Fibroblast of skin of abdomen (primary cell): ENCODE results near the gene LDHD.

ENCODE experiments used
- DNase-seq: peaks from one replicate; pipeline ENCODE4 v3.0.0-alpha.2; 2013

Gene LDHD

DNA sequence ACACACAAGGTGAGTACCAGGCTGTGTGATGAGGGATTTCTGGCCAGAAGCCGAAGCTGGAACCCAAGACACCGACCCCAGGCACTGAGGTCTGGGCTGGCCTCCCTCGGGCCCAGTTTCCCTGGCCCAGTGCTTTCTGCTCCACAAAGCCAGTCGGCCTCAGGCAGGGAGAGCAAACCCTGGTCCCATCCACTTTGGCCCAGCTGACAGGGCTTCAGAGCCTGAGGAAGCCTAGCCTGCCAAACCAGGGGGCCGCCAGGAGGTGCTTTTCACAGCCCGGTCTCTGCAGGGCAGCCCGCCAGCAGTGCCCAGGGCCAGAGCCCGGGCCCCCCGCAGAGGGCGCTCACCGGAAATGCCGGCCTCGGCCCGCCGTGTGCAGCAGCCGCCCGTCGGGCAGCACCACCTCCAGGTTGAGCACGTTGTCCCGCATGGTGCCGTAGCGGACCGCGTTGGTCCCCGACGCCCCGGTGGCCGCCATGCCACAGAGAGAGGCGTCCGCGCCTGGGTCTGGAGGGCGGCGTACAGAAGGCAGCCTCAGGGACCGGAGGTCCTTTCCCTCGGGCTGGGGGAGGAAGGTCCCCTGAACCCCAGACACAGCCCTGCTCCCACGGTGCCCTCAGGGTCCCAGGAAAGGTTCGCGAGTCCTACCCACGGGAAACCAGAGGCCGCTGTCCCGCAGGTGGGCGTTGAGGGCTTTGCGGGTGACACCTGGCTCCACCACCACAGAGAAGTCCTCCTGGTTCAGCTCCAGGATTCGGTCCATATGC lies 2.2 kb downstream of the LDHD start:
- DNase-seq, result no peak

DNA sequence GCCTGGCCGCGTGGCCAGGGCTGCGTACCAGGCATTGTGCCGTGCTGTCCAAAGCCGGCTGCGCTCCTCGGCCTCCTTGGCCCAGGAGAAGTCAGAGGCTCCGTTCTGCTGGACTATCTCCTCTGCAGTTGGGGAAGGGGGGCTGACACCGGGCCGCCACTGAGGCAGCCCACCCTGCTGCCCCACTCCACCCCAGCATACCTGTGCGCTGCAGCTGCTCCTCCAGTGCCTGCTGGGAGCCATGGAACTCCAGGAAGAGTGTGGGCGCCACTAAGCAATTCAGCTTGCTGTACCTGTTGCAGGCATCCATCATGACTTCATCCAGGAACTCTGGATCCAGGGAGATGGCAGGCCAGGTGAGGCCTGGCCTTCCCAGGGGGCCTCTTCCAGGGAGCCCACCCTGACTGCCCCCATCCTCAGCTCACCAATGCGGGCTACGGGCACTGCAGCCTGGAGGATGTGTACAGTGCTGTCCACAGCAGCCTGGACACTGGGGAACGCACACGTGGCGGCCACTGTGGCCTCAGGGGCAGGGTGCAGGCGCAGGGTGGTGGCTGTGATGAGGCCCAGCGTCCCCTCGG lies 2.9 kb downstream of the LDHD start:
- DNase-seq, result no peak

DNA sequence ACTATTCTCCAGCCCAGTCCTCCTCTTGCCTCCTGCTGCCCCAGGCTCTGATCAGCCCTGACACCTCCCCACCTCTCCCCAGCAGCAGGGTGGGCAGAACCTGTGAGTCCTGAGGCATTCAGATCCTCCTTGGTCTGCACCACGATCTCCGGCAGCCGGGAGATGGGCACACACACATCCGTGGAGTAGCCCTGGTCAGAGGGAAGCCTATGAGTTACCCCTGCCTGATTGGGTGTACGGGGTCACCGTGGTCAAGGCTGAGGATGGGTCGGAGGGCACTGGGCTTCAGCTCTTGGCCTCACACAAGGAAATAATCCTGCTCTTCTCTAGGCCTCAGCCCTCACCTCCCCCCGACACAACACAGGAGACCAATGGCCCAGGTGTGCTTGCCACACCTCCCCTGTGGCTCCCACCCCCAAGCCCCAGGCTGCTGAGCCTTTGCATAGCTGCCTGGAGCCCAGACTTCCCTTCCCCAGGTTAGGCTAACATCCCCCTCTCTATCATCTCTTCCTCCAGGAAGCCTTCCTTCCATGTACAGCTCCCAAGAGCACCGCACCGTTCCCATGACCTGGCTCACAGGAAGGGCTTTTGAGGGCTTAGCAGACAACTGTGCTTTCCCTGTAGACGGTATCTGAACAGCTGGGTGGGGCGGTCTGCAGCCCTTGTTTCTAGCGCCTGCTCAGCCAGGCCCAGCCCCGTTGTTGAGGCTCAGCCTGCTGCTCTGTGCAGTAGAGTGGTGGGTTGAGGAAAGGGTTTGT lies 3.7 kb downstream of the LDHD start:
- DNase-seq, result no peak

DNA sequence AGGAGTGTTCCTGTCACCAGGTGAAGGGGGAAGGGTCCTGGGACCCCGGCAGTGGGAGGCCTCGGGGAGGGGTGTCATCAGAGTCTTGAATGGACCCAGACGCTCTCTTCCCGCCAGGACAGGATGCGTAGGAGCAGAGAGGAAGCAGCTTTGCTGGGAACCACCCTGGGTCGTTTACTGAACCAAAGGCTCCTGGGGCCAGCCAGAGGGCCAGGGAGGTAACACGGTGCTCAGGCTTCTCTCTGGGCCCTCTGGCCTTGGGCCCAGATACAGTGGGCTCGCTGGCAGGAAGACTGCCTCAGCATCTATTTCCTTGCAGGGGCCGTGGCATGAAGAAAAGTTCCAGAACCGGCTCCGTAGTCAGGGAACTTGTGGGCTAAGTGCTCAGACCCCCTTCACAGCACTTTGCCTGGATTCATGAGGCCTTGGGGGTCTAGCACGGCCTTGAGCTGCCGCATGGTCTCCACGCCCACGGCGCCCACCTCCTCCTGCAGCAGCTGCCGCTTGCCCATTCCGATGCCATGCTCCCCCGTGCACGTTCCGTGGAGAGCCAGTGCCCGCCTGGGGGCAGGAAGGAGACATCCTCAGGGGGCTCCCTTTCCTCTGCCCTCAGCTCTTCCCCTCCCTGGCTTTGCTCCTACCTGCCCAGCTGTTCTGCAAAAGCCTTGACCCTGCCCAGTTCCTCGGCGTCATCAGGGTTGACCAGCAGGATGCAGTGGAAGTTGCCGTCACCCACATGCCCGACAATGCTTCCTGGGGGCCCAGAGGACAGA lies 4.4 kb downstream of the LDHD start:
- no peak for DNase-seq

DNA sequence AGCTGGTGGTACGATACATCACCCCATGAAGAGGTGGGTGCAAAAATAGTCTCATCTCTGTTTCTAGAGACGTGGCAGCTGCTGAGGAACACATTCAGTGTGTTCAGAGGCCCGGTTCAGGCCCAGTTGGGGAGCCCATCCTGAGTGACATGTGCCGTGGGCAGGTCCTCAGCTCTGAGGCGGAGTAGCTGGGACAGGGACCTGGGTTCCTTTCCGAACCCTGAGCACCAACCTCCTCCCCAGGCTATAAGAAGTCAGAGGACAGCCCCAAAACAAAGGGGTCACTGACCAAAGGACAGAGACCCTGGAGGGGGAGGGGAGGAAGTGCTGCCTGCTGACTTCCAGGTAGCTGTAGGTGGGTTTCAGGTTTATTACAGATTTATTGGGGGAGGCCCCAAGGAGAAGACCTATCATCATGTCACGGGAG lies 5.1 kb downstream of the LDHD start:
- DNase-seq, result no peak

DNA sequence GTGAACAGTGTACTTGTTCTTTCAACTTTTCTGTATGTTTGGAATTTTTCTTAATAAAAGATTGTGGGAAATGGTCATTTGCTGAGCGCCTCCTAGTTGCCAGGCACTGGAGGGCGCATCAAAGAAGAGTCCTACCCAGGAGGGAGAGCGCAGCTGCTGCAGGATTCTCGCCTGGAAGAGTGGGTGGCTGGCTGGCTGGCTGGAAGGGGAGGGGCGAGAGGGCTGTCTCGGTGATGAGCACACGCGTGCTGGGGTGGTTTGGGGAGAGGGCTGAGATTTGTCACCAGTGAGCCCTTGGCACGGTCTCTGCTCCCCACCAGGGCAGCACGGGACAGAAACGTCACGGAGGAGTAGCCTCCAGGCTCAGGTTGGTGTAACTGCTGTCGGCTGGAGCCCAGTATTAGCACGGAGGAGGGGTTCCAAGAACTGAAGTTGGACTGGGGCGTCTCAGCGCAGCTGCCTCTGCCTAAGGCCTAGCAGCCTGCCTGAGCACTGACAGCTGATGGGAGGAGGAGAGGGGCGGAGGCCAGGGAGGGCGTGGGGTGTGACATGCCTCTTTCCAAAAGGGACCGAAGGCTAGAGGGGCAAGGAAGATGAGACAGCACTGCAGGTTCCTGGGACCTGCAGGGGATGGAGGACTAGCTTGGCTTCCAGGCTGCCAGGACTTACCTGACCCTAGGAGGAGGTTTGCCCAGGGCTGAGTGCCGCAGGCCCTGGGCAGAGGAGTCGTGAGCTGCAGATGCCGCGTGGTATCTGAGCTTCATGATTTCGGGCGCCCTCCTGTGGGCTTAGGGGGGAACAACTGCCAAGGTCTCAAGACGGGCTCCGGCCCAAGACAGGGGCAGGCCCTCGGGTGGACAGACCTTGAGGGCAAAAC lies 5.7 kb downstream of the LDHD start:
- peak; percentile 83 for DNase-seq

DNA sequence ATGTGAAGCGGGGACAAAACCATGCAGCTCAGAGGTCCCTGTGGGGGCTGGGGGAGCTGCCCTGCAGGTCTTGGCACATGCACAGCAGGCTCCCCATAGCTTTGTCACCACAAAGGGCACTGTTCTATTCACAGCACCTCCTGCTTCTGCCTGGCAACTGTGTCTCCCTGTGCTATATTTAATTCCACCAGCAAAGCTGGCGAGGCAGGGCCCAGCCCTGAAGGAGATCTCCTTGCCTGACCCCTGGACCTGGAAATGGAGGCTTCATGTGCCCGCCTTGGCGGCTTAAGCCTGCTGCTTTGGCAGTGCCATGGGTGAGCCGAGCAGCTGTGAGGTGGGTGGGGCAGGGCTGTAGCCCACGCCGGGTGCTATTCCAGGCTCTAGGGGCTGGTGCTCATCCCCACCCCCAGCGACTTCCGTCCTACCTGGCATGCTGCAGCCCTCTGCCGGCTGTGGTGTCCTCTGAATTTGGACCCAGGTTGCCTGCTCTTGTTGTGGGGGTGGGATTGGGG lies 6.8 kb downstream of the LDHD start:
- DNase-seq, result no peak

DNA sequence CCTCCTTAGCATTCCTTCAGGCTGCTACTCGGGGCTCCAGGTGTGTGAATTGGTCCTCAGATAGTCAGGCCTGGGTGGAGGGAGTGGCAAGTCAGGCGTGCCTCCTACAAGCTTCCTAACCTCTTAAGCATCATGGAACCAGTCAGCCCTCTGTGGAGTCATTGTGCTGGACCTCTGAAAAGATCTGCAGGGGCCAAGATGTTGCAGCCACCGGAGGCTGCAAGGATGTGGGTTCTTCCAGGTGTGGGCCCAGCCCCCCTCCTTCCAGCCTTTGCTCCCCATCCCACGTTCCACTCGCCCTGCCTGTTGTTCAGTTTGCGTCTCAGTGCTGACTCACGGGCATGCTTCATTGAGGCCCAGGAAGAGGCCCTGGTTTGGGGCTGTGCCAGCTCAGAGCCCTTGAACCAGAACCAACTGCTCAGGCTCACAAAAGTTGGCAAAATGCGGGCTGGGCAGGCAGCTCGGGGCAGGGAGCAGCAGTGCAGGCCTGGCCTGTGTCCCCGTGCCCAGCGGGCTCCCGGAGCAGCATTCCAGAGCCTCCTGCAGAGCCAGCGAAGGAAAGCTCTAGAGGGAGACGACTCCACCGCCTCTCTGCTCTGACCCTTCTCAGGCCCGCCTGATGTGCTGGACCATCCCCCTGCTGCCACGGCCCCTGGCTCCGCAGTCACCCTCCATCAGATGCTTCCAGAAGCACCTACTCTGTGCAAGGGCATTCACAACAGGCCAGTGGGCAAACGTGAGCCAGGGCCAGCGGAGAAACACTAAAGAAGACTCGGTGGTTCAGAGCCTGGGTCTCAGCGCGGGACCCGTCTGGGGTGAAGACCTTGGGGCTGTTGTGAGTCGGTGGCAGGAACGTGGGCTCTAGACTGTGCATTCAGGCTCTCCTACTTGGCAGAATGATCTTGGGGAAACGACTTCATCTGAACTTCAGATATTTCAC lies 7.5 kb downstream of the LDHD start:
- peak; percentile 88 for DNase-seq

DNA sequence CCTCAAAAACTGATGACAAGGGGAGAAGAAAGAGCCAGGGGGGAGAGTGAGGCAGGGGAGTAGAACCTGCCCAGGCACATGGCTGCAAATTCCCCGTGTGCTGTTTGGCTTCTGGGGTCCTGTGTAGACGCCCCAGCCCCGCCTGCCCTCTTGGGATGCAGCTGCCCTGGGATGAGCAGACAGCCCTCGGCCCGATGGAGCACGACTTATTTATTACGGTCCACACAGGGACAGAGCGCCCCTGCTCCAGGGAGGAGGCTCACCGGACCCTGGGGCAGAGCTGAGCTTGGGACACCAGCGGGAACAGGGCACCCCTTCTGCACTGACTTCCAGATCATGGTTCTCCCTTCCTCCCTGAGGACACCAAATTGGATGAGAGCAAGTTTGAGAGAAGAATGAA lies 9.1 kb downstream of the LDHD start:
- DNase-seq, result no peak

DNA sequence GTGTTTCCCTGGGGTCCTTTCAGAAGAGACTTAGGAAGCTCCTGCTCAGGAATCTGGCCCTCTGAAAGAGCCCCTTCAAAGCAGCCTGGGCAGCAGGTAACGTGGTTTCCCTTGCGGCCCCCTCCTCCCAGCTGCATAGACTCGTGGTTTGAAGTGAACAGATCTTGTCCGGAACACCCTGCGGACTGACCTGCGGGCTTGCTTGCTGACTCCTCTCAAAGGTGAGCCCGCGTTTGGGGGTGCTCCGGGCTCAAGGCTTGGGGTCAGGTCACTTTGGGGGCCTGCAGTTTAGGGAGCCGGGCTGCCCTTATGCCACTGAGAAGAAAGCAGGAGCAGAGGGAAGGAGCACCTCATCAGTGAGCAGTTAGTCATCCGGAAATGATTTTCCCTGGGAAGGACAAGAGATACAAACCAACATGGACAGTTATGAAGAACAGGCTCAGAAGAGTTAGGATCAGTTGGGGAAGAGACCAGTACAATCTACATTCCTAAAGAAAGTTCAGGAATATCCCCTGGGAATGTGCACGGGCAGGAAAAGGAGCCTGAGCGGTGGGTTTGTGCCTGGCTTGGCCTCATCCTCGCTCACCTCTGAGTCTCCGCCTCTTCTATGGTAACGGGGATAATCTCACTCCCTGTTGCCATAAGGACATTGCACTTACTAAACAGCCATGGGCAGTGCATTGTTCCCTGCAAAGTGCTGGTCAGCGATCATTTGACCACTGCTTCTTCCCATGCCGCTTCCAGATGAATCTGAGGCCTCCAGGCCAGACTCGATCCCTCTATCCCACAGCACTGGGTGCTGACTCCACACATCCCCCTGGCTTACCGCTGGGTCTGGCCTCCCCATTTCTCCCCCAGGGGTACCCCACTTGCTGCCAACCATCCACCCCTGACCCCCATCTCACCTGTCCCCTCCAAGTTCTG lies 10.0 kb downstream of the LDHD start:
- no peak for DNase-seq

DNA sequence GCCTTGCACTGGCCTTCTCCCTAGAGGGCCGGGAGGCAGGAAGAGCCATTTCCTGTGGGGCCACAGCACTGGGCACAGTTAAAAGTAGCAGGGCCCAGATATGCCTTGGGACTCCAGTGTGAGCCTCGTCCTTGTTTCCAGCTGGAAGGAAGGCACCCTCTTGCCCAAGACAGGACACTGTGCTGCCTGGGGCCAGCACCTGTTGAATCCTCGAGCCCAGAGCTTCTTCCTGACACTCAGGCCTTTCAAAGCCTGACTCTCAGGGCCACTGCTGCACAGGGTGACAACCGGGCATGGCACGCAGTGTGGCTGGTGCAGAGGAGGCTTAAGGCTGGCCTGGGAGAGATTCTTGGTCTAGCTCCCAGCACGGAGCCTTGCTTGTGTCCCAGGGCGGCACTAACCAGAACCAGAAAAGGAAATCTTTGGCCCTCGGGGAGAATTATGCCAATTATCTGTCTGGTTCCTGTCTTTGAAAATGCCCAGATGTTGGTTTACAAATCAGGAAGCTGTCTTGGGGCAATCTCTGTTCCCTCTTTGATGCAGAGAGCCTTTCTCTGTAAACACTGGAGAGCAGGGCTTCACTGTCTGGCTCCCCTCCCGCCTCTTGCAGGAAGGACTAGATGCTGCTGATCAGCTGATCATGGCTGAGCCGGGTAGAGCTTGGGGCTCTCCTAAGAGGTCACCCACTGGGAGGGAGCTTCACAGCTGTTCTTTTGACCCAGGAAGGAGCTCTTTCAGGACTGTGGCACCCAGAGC lies 11.1 kb downstream of the LDHD start:
- DNase-seq, result no peak

DNA sequence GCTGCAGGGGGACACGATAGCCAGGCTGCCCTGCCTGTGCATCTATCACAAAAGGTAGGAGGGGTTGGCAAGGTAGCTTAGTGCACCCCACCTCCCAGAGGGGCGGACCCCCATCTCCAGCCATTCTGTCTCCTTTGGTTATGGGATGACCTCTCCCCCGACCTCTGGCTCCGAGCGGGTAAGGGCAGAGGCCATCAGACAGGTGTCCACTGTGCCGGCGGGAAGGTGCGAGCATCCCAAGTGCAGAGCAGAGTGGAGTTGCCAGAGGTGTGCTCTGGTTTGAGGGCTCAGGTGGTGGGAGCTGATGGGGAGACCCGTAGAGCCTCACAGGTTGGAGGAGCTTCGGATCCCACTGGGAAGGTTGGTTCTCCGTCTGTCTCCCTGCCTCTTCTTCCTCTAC lies 11.7 kb downstream of the LDHD start:
- no peak for DNase-seq

DNA sequence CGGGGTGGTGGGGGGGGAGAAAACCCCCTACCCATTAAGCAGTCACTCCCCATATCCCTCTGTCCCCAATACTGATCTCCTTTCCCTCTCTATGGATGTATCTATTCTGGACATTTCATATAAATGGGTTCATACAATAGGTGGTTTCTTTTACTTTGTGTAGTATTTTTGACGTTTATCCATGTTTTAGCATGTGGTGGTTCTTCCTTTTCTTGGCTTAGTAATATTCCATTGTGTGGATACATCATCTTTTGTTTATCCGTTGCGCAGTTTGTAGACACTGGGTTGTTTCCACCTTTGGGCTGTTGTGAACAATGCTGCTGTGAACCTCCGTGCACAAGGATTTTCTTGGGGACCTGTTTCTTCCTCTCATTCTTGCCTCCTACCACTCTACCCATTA lies 12.6 kb downstream of the LDHD start:
- DNase-seq, result no peak

DNA sequence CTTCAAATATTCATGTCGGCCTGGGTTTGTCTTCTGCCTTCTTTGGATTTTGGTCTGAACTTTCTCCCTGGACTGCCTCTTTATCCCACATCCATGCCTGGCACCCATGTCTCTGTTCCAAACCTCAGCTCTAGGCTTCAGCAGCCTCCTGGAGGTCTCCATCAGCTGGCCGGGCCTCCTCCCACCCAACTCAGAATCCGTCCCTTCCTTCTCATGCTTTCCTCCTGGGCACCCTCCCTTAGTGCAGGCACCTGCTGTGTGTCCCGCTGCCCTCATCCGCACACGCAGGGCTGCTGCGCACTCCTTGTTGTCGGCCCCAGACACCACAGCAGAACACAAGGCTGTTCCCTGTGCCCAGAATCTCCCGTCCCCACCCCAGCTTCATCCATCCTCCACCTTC lies 14.0 kb downstream of the LDHD start:
- DNase-seq, result no peak

DNA sequence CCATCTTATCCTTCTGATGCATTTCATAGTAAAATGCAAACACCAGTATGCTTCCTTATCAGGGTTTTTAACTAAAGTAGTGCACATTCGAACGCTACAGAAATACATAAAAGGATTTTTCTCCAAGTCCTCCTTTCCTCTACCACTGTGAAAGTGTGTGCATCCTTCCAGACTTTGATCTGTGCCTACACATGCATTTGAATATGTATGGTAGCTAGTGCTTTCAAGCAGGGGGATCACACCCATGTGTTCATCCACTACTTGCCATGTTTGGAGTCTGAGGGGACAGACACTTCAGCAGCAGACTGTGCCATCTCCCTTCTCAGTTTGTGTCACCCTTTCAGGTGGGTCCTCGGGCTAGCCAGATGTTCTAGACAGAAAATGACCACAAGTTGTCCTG lies 14.9 kb downstream of the LDHD start:
- DNase-seq, result no peak

DNA sequence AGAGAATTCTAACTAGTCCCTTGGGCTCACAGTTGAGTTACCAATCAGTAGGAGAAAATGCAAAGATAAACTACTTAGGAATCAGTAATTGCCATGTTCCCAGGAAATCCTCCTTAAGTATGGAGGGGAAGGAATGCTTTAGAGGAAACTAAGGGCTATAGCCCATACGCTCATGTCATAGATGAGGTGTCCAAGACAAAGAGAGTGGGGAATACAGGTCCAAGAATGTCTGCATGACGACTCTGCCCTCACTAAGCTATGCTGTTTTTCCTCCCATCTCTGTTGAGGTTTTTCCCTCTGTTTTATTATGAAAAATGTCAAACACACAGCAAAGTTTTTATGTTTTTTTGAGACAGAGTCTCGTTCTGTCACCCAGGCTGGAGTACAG lies 16.0 kb downstream of the LDHD start:
- DNase-seq, result no peak

DNA sequence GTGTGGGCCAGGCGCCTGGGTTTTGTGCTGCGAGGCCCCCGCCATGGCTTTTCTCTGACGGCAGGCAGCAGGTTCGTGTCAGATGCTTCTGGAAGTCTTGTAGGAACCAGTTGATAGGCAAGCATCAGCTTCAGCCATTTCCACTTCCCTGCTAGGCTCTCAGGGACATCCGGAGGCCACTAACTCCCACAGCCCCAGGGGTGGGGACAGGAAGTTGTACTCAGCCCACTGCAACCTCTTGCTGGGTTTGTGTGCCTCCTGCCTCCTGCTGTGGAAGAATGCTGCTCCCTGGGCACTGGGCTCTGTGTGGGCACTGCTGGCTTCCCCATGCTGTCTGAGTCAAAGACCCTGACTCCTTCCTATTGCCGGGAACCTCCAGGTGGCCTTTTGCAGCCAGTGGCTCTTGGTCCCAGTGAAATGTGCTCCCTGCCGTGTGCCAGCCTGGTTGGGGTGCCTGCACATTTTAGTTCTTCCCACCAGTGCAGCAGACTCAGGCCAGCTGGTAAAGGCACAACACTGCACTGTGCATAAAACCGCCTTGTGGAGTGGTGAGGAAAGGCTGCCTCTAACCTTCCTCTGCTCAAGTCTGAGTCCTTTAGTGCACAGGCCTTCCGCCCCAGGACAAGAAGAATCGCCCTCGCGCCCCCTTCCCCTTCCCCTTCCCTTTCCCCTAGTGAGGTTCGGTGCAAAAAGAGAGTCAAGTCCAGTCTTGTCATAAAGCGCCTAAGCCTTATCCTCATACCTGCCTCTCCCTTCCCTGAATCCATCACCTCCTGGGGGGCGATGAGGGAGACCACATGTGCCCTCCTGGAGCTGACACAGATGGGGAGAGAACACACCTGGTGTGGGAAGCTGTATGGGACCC lies 16.6 kb downstream of the LDHD start:
- DNase-seq, result no peak
